ENCODE results near the gene PLCB1. TPM values are rescaled to one million over a fixed set of nuclear protein-coding genes. Genes with fewer than 3 reads are reported as not detected.

PLCB1 gene
- total RNA-seq, 1 donor from 2014 or later = 16.2 TPM

- H3K4me1 Mint-ChIP-seq (ENCODE audit: low read depth) = peaks cover 21% of the 10 kb centered on the region
Measured at GRCh38 chr20:8335495-8336195, 203.6 kb downstream of the PLCB1 start.

GRCh38 chr20:8339349-8339748, 207.3 kb downstream of the PLCB1 start:
- Mint-ChIP-seq H3K4me3 (ENCODE audit: low read depth) (no peak overlapping the region), H3K36me3 (ENCODE audit: insufficient read depth) (peaks cover 2% of the 10 kb centered on the region), H3K9me3 (ENCODE audit: low read depth) (peaks cover 9% of the 10 kb centered on the region), H3K4me1 (ENCODE audit: low read depth) (peaks cover 18% of the 10 kb centered on the region), H3K27me3 (no peaks in the 10 kb centered on the region), H3K27ac (peak overlapping the region; percentile 44)
- DNase-seq (ENCODE audit: low spot score, unreplicated experiment) = no peak
- TF ChIP-seq, protein P1, sequence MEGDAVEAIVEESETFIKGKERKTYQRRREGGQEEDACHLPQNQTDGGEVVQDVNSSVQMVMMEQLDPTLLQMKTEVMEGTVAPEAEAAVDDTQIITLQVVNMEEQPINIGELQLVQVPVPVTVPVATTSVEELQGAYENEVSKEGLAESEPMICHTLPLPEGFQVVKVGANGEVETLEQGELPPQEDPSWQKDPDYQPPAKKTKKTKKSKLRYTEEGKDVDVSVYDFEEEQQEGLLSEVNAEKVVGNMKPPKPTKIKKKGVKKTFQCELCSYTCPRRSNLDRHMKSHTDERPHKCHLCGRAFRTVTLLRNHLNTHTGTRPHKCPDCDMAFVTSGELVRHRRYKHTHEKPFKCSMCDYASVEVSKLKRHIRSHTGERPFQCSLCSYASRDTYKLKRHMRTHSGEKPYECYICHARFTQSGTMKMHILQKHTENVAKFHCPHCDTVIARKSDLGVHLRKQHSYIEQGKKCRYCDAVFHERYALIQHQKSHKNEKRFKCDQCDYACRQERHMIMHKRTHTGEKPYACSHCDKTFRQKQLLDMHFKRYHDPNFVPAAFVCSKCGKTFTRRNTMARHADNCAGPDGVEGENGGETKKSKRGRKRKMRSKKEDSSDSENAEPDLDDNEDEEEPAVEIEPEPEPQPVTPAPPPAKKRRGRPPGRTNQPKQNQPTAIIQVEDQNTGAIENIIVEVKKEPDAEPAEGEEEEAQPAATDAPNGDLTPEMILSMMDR (IDR thresholded peaks at IDR 0.05; ENCODE audit: unreplicated experiment) = no peak

More at GRCh38 chr20:8335495-8336195, 203.6 kb downstream of the PLCB1 start:
- no peak for DNase-seq (ENCODE audit: low spot score, unreplicated experiment)
- Mint-ChIP-seq H3K36me3 (ENCODE audit: insufficient read depth) (no peaks in the 10 kb centered on the region), H3K4me3 (ENCODE audit: low read depth) (no peak overlapping the region), H3K27ac (no peak overlapping the region), H3K9me3 (ENCODE audit: low read depth) (peaks cover 1% of the 10 kb centered on the region), H3K27me3 (no peaks in the 10 kb centered on the region)
- TF ChIP-seq, protein P1 (IDR thresholded peaks at IDR 0.05; ENCODE audit: unreplicated experiment) = no peak

GRCh38 chr20:8342391-8342790, 210.3 kb downstream of the PLCB1 start:
- Mint-ChIP-seq H3K4me1 (ENCODE audit: low read depth) (peaks cover 38% of the 10 kb centered on the region), H3K27ac (peak overlapping the region; percentile 29), H3K9me3 (ENCODE audit: low read depth) (peaks cover 9% of the 10 kb centered on the region), H3K36me3 (ENCODE audit: insufficient read depth) (peaks cover 2% of the 10 kb centered on the region), H3K4me3 (ENCODE audit: low read depth) (no peak overlapping the region), H3K27me3 (no peaks in the 10 kb centered on the region)
- DNase-seq (ENCODE audit: low spot score, unreplicated experiment) = no peak
- TF ChIP-seq, protein P1 (IDR thresholded peaks at IDR 0.05; ENCODE audit: unreplicated experiment) = no peak

- Mint-ChIP-seq H3K9me3 (ENCODE audit: low read depth) (peaks cover 9% of the 10 kb centered on the region), H3K36me3 (ENCODE audit: insufficient read depth) (peaks cover 2% of the 10 kb centered on the region)
- DNase-seq (ENCODE audit: low spot score, unreplicated experiment) = no peak
Measured at GRCh38 chr20:8344106-8344505, 212.0 kb downstream of the PLCB1 start.

DNA sequence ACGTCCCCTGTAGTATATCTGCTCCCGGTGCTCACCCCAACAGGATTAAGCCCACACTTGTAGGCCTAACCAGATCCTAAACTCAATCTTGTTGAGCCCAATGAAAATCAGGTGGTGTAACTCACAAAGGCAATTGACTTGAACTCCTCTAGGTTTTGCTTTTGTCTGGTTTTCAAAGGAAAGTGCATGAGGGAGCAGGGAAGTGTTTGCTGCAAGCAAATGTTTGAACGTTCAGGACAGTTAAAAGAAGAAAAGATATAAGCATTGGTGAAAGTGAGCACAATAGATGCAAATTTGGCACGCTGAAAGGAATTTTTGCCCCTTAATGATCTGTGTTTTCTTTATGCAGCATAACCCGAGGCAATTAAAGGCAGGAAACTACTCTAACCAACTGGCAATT, 212.6 kb downstream of the PLCB1 start:
- Mint-ChIP-seq H3K27ac (peak overlapping the region; percentile 50), H3K4me1 (ENCODE audit: low read depth) (peaks cover 39% of the 10 kb centered on the region), H3K9me3 (ENCODE audit: low read depth) (peaks cover 9% of the 10 kb centered on the region), H3K36me3 (ENCODE audit: insufficient read depth) (peaks cover 2% of the 10 kb centered on the region), H3K4me3 (ENCODE audit: low read depth) (no peak overlapping the region), H3K27me3 (no peaks in the 10 kb centered on the region)
- TF ChIP-seq, protein P1 (IDR thresholded peaks at IDR 0.05; ENCODE audit: unreplicated experiment) = no peak
- no peak for DNase-seq (ENCODE audit: low spot score, unreplicated experiment)

More at GRCh38 chr20:8344106-8344505, 212.0 kb downstream of the PLCB1 start:
- H3K4me3 Mint-ChIP-seq (ENCODE audit: low read depth) = no peak overlapping the region
- H3K27me3 Mint-ChIP-seq = no peaks in the 10 kb centered on the region
- peaks cover 37% of the 10 kb centered on the region for H3K4me1 Mint-ChIP-seq (ENCODE audit: low read depth)
- TF ChIP-seq, protein P1 (IDR thresholded peaks at IDR 0.05; ENCODE audit: unreplicated experiment) = no peak
- no peak overlapping the region for H3K27ac Mint-ChIP-seq

All from progenitor cell of endocrine pancreas (in vitro differentiated cells).